Activated CD4-positive, alpha-beta T cell treated with anti-CD3 and anti-CD28 coated beads for 24 hours (primary cell): ENCODE data around the gene SORCS2.

ENCODE experiments used
- DNase-seq, 2 donors: peaks; one replicate each; pipeline ENCODE4 v3.0.0-alpha.2; 2020; ENCODE audit warnings: low read depth in 2 of 2

The SORCS2 gene

GRCh38 chr4:7744142-7744804 is 551.9 kb downstream of the SORCS2 start:
- DNase-seq: no peak

- DNase-seq: no peak
These were observed 553.1 kb downstream of the SORCS2 start for GRCh38 chr4:7745301-7745885.

GRCh38 chr4:7746351-7747061 is 554.2 kb downstream of the SORCS2 start:
- no peak for DNase-seq

- no peak for DNase-seq
These were observed 554.7 kb downstream of the SORCS2 start for GRCh38 chr4:7747062-7747385.

- no peak for DNase-seq
These were observed 555.2 kb downstream of the SORCS2 start for GRCh38 chr4:7747566-7747965.

- DNase-seq: no peak
These were observed 558.2 kb downstream of the SORCS2 start for GRCh38 chr4:7750523-7750922.

GRCh38 chr4:7750972-7751371 is 558.6 kb downstream of the SORCS2 start:
- DNase-seq: no peak

GRCh38 chr4:7752649-7753048 is 560.3 kb downstream of the SORCS2 start:
- DNase-seq: no peak

GRCh38 chr4:7753271-7753670 is 560.9 kb downstream of the SORCS2 start:
- no peak for DNase-seq

- no peak for DNase-seq
These were observed 561.7 kb downstream of the SORCS2 start for GRCh38 chr4:7753931-7754465.

- no peak for DNase-seq
These were observed 562.4 kb downstream of the SORCS2 start for GRCh38 chr4:7754565-7755262.

- no peak for DNase-seq
These were observed 563.2 kb downstream of the SORCS2 start for GRCh38 chr4:7755561-7755960.

GRCh38 chr4:7756071-7756470 is 563.7 kb downstream of the SORCS2 start:
- DNase-seq: no peak

GRCh38 chr4:7756561-7757355 is 564.4 kb downstream of the SORCS2 start:
- no peak for DNase-seq

- DNase-seq: no peak
These were observed 565.4 kb downstream of the SORCS2 start for GRCh38 chr4:7757501-7758471.

GRCh38 chr4:7758476-7758875 is 566.1 kb downstream of the SORCS2 start:
- DNase-seq: no peak

GRCh38 chr4:7759216-7759615 is 566.9 kb downstream of the SORCS2 start:
- peak; percentile 37 to 41 for DNase-seq

GRCh38 chr4:7759635-7760034 is 567.3 kb downstream of the SORCS2 start:
- DNase-seq: no peak

- DNase-seq: no peak
These were observed 567.9 kb downstream of the SORCS2 start for GRCh38 chr4:7760228-7760627.

- no peak for DNase-seq
These were observed 568.4 kb downstream of the SORCS2 start for GRCh38 chr4:7760706-7761105.
